ENCODE data around the gene IFT172.
"Not testable (repeated sequence)": the region's sequence is repeated elsewhere in the genome, so short reads cannot be mapped to it uniquely, and the experiment has no call there.

Gene IFT172

GRCh38 chr2:27489498-27490397 is at the start of gene IFT172:
Gene IFT172, minus strand, starts transcription at chr2:27489743. Its CDS starts 90 bp downstream, at chr2:27489653.
- peak; percentile 99 for DNase-seq

GRCh38 chr2:27538839-27539450 is 49.4 kb upstream of the IFT172 start:
- DNase-seq = not testable (repeated sequence)

DNA sequence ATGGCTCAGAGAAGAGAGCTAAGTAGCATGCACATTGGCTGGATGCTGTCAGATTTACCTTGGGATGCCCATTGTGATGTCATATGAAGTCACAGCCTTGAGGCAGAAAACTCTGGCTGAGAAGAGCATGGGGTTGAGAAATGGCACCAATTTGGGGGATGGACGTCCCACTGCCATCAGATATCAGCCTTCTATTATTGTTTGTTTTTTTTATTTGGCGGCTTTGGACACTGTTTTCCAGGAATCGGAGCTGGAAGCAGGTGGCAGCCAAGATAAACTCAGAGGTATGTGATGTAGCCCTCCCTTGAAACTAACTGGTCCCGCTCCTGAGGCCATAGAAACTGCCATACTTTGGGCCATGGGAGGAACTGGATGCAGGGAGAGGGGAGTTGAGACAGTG is 47.7 kb upstream of the IFT172 start:
- no peak for DNase-seq

DNA sequence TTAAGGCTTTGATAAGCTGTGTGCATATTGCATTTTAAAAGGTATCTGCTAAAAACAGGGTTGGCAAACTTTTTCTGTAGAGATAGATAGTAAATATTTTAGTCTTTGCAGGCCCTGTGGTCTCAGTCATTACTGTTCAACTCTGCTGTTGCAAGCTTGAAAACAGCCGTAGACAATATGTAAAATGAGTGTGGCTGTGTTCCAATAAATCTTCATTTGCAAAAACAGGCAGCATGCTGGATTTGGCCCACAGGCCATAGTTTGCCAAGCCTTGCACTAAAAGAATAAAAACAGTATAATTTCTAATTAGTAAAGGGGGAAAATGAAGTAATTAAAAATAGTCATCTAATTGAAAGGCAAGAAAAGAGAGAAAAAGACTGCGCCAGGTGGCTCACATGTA is 42.4 kb upstream of the IFT172 start:
- DNase-seq = no peak

DNA sequence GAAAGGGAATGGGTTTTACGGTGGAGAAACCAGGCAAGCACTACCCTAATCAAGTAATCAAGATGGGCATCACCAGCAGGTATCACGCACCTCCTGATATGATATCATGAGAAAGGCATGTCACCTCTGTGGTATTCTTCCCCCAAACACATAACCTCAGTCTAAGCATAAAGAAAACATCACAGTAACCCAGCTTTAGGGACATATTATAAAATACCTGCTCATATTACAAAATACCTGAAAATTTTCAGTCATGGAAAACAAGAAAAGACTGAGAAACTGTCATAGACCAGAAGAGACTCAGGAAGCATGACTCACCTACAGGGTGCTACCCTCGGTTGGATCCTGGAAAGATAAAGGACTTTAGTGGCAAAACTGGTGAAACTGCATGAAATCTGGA is 37.6 kb upstream of the IFT172 start:
- no peak for DNase-seq

DNA sequence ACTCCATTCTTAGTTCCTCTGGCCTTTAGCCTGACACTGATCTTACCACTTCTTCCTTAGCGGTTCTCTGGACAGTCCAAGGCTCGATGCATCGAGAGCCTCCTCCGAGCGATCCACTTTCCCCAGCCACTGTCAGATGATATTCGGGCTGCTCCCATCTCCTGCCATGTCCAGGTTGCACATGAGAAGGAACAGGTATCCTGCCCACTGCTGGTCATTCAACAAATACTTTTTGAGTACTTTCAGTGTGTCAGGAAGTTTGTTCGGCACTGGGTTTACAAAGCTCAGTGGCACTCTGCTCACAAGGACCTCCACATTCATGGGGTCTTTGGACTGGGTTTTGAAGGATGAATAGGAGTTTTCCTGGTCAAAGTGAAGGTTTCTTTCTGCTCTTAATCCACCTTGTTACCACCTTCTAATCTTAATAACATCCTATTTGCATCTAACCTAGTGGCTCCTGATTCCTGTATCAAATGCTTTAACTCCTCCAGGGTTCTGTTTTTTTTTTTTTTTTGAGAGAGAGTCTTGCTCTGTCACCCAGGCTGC is 32.9 kb upstream of the IFT172 start:
- DNase-seq = no peak

GRCh38 chr2:27520316-27520715 is 30.8 kb upstream of the IFT172 start:
- no peak for DNase-seq

DNA sequence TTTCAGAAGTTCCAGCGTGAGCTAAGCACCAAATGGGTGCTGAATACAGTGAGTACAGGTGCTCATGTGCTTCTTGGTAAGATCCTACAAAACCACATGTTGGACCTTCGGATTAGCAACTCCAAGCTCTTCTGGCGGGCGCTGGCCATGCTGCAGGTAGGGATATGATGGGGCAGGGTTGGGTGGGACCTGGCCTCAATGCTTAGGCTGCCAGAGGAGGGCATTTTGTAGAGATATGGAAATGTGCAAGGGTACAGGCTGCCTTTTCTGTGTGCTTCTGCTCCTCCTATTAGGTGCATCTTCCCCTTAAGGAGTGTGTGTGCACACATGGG is 29.2 kb upstream of the IFT172 start:
- no peak for DNase-seq

- DNase-seq = no peak
Observed at GRCh38 chr2:27518113-27518781, 28.7 kb upstream of the IFT172 start.

DNA sequence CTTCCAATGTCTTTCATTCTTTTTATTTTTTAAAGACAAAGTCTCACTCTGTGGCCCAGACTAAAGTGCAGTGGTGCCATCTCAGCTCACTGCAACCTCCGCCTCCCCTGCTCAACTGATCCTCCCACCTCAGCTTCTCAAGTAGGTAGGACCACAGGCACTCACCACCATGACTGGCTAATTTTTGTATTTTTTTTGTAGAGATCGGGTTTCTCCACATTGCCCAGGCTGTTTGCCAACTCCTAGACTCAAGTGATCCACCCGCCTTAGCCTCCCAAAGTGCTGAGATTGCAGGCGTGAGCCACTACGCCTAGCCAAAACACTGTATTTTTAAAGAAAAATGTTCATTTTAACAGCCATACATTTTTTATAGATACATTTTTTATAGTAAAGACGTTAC is 19.8 kb upstream of the IFT172 start:
- DNase-seq = no peak

- DNase-seq = no peak
Observed at GRCh38 chr2:27507293-27507692, 17.8 kb upstream of the IFT172 start.

DNA sequence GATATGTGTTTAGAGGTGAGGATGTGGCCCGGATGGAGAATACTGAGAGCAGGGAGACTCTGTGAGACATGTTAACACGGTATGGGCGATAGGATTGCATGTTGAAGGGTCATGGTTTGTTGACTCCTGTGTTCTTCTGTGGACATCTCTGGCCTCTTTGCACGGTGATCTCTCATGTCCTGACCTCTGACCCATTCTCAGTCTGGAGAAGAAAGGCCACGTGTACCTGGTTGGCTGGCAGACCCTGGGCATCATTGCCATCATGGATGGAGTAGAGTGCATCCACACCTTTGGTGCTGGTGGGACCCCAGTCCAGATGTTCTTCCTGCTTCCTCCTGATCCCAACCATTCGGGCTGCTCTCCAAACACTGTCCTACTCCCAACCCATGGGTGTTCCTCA is 17.0 kb upstream of the IFT172 start:
- no peak for DNase-seq

GRCh38 chr2:27502142-27502541 is 12.6 kb upstream of the IFT172 start:
- no peak for DNase-seq

- no peak for DNase-seq
Observed at GRCh38 chr2:27501042-27501441, 11.5 kb upstream of the IFT172 start.

GRCh38 chr2:27498975-27499374 is 9.4 kb upstream of the IFT172 start:
- no peak for DNase-seq

DNA sequence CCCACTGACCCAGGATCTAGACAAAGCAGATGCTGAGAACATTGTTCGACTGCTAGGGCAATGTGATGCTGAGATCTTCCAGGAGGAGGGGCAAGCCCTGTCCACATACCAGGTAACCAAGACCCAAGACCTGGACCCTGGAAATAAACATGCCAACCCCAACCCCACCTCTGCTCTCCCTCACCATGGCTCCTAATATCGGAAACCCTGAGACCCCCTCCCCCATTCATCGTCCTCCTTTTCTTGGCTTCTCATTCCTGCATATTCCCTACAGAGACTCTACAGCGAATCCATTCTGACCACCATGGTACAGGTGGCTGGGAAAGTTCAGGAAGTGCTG is 7.7 kb upstream of the IFT172 start:
- no peak for DNase-seq

GRCh38 chr2:27496357-27497287 is 7.1 kb upstream of the IFT172 start, which contains the start of gene GCKR:
Gene GCKR, plus strand, starts transcription at chr2:27496839. Its CDS starts 66 bp downstream, at chr2:27496905.
- no peak for DNase-seq

DNA sequence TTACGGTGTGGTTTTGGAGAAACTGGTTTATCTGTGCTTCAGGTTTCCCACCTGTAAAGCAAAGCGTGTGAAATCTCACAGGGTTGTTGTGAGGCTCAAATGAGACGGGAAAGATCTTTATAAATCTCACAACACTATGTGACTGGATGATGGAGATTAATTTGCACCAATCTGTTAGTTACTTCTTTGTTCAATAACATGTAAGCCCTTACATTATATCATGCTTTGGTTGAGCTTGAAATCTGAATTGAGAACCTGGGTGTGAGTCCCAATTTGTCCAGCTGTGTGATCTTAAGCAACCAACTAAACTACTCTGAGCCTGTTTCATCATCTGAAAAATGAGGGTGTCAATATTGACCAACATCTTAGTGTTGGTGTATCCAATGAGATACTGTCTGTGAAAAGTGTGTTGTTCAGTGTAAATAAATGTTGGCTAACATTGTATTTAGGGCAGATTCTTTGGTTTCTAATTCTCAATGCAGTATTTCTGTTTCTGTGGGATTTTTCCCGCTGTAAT is 6.4 kb upstream of the IFT172 start:
- DNase-seq = no peak

GRCh38 chr2:27494944-27495554 is 5.5 kb upstream of the IFT172 start, which contains the start of gene FNDC4:
Gene FNDC4, minus strand, starts transcription at chr2:27495200. Its CDS starts 521 bp downstream, at chr2:27494679.
- DNase-seq = no peak

DNA sequence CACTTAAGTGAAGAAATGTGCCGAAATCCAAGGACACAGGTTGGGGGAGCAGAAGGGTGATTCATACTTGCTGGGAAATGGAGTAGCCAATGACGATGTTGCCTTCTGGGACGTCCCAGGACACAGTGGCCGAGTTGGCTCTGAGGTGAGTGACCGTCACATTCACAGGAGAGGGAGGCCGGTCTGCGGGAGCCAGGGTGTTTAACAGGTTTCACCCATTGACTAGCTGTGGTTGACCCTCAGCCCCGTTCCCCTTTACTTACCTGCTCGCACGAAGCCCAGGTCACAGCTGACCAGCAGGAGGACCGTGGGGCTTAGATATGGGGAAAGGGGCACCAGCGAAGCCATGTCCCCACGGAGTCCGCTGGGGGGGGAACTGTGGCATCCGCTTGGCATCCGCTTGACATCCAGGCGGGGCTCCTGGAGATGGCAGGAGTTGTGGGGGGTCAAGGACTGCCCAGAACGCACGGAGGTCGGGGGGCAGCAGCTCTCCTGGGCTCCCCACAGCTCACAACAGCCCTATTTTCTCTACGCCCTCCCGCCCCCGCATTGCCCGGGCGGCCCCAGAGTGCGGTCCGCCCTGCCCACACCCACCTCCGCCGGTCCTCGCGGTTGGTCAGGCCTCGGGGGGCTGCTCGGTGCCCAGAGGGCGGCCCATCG is 4.9 kb upstream of the IFT172 start:
- DNase-seq = no peak

GRCh38 chr2:27493948-27494283 is 4.4 kb upstream of the IFT172 start:
- DNase-seq = no peak
